Measurements from ENCODE around the gene MKLN1. TPM values are rescaled to one million over a fixed set of nuclear protein-coding genes. Genes with fewer than 3 reads are reported as not detected.

The MKLN1 gene
- total and polyA plus RNA-seq, 10 of the 15 experiments (the other 5 are each of a cell fraction or from before 2014, with no cell fraction given) = 13.6 to 55.8 (median 29.3) TPM

GRCh38 chr7:131338173-131338572, 10.5 kb downstream of the MKLN1 start:
- DNase-seq (ENCODE audit: low read depth, low spot score) (no peak), FAIRE-seq (no peak), ATAC-seq (no peak)
- H2AFZ ChIP-seq (ENCODE audit: control insufficient read depth, low read depth, low read length) = no peak overlapping the region
- peaks cover 34% of the 10 kb centered on the region for H3K9me3 ChIP-seq (replicated peaks; ENCODE audit: control insufficient read depth, insufficient read depth, low read length)
- ChIA-PET POLR2A (interaction anchor here (0.6 to 1.3 kb wide), 2 partner anchors 10 to 20 kb away, joined by 4 read pairs; no protein-coding TSS in a partner anchor), CTCF (no interaction called here), RAD21 (ENCODE audit: unreplicated experiment) (no interaction called here), SMC1A (ENCODE audit: uncharacterized antibody, unreplicated experiment) (interaction anchor here (0.7 to 4.0 kb wide), 3 partner anchors 9 to 153 kb away, joined by 3 to 25 read pairs (median 3); no protein-coding TSS in a partner anchor)
- H3K27ac ChIP-seq (ENCODE audit: control insufficient read depth, insufficient read depth) = no peak overlapping the region
- no peak overlapping the region for H3K4me2 ChIP-seq (ENCODE audit: control insufficient read depth, insufficient read depth)
- H3K36me3 ChIP-seq (ENCODE audit: control insufficient read depth in 2 of 2, insufficient read depth in 2 of 2, low read length in 1 of 2) = peaks cover 0 to 10% of the 10 kb centered on the region in 2 experiments; a peak in 2 of 4 replicates
- peaks cover 74% of the 10 kb centered on the region for H3K79me2 ChIP-seq (ENCODE audit: control insufficient read depth, insufficient read depth, low read length)
- no peaks in the 10 kb centered on the region for H3K4me1 ChIP-seq (ENCODE audit: control insufficient read depth, insufficient read depth, low read length)
- intact Hi-C loops (cut with micrococcal nuclease; ENCODE audit: unreplicated experiment) (no loop called here), in situ Hi-C loops (cut with MboI) (no loop called here)
- BruUV-seq (replicated peaks) = no TSS peak
- no peak overlapping the region for H3K4me3 ChIP-seq
- no peak overlapping the region for H3K9ac ChIP-seq (ENCODE audit: control insufficient read depth, insufficient read depth, low read length)
- H4K20me1 ChIP-seq (ENCODE audit: control insufficient read depth, insufficient read depth) = no peaks in the 10 kb centered on the region
- no peaks in the 10 kb centered on the region for H3K27me3 ChIP-seq (replicated peaks in 1 of 2; ENCODE audit: control insufficient read depth in 2 of 2, insufficient read depth in 2 of 2, low read length in 1 of 2)
- TF ChIP-seq ETV6 (conservative IDR thresholded peaks at IDR 0.05 in 1 of 2, IDR thresholded peaks at IDR 0.05 in 1 of 2; ENCODE audit: borderline replicate concordance in 1 of 2, low read depth in 1 of 2) (no peak), GATAD2B (conservative IDR thresholded peaks at IDR 0.05; ENCODE audit: low read depth) (no peak), JUNB (IDR thresholded peaks at IDR 0.05) (no peak), ZNF687 (IDR thresholded peaks at IDR 0.05) (no peak), CEBPB (IDR thresholded peaks at IDR 0.05; ENCODE audit: borderline replicate concordance in 1 of 2, low read depth in 2 of 2, low read length in 2 of 2) (no peak), SKIL (IDR thresholded peaks at IDR 0.05; ENCODE audit: low read depth, poor library complexity, severe bottlenecking) (no peak), NFYB (IDR thresholded peaks at IDR 0.05; ENCODE audit: insufficient read depth, low read depth, low read length) (no peak), REST (IDR thresholded peaks at IDR 0.05; ENCODE audit: low read depth, low read length) (no peak), GABPA (IDR thresholded peaks at IDR 0.05; ENCODE audit: low read depth) (no peak), TCF3 (IDR thresholded peaks at IDR 0.05; ENCODE audit: borderline replicate concordance, insufficient read depth, low read depth, low read length) (no peak), YBX1 (IDR thresholded peaks at IDR 0.05) (no peak), HCFC1 (IDR thresholded peaks at IDR 0.05; ENCODE audit: low read length) (no peak)
- TF ChIP-seq, protein P1, sequence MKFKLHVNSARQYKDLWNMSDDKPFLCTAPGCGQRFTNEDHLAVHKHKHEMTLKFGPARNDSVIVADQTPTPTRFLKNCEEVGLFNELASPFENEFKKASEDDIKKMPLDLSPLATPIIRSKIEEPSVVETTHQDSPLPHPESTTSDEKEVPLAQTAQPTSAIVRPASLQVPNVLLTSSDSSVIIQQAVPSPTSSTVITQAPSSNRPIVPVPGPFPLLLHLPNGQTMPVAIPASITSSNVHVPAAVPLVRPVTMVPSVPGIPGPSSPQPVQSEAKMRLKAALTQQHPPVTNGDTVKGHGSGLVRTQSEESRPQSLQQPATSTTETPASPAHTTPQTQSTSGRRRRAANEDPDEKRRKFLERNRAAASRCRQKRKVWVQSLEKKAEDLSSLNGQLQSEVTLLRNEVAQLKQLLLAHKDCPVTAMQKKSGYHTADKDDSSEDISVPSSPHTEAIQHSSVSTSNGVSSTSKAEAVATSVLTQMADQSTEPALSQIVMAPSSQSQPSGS (IDR thresholded peaks at IDR 0.05; ENCODE audit: low read length) = no peak

Data from GM12878 (cell line).